ENCODE data around the gene ARHGDIA.
A peak's percentile ranks its signal among the peaks of the same experiment; 100 is the strongest.

The ARHGDIA gene

GRCh38 chr17:81863833-81864768 lies 7.0 kb downstream of the ARHGDIA start:
- no peak for DNase-seq

- peak in 1 of 2 experiments; percentile 47 for DNase-seq
Measured at GRCh38 chr17:81863123-81863675, 7.9 kb downstream of the ARHGDIA start.

- DNase-seq = peak; percentile 100
Measured at GRCh38 chr17:81860756-81861568, 10.2 kb downstream of the ARHGDIA start.

GRCh38 chr17:81859906-81860755 lies 11.0 kb downstream of the ARHGDIA start, which contains the start of gene P4HB:
Gene P4HB (minus strand): TSS chr17:81860535. CDS start chr17:81860471, 64 bp downstream.
- no peak for DNase-seq

- DNase-seq = no peak
Measured at GRCh38 chr17:81858967-81859905, 11.9 kb downstream of the ARHGDIA start.

- DNase-seq = no peak
Measured at GRCh38 chr17:81858170-81858966, 12.8 kb downstream of the ARHGDIA start.

- DNase-seq = no peak
Measured at GRCh38 chr17:81854974-81855774, 16.0 kb downstream of the ARHGDIA start.

GRCh38 chr17:81852237-81852636 lies 18.9 kb downstream of the ARHGDIA start:
- DNase-seq = no peak

GRCh38 chr17:81851423-81851822 lies 19.7 kb downstream of the ARHGDIA start:
- DNase-seq = no peak

GRCh38 chr17:81849457-81849856 lies 21.7 kb downstream of the ARHGDIA start:
- DNase-seq = no peak

GRCh38 chr17:81846743-81847689 lies 24.1 kb downstream of the ARHGDIA start:
- DNase-seq = no peak

- DNase-seq = no peak
Measured at GRCh38 chr17:81845881-81846742, 25.0 kb downstream of the ARHGDIA start.

- DNase-seq = no peak
Measured at GRCh38 chr17:81845361-81845760, 25.8 kb downstream of the ARHGDIA start.

- DNase-seq = no peak
Measured at GRCh38 chr17:81844887-81845286, 26.2 kb downstream of the ARHGDIA start.

- no peak for DNase-seq
Measured at GRCh38 chr17:81844327-81844851, 26.7 kb downstream of the ARHGDIA start.

GRCh38 chr17:81843713-81844326 lies 27.3 kb downstream of the ARHGDIA start:
- DNase-seq = no peak
